IPS-NIHi7 (cell line): ENCODE data around the gene GABBR2.
"Not testable (repeated sequence)": the region's sequence is repeated elsewhere in the genome, so short reads cannot be mapped to it uniquely, and the experiment has no call there.

Experiments used
- DNase-seq: peaks from one replicate; pipeline ENCODE4 v3.0.0; 2012; ENCODE audit warnings: mixed read lengths; ENCODE audit errors: extremely low spot score

The GABBR2 gene

DNA sequence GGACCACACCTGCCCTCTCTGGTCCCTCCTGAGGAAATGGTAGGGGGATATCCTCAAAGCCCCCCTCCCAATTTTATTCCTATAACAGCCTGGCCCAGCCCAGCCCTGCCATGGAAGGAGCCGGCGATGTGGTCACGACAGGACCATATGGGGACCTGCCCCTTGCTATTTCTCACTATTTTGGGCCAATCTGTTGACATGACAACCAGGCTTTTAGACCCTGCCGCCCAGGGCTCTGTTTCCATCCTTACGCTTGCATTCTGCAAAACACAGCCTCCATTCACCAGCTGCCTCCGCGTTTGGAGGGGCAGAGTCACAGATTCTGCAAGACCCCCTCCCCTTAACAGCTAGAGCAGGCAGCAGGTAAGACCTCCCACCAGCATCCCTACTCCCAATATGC is 112.2 kb downstream of the GABBR2 start:
- no peak for DNase-seq

DNA sequence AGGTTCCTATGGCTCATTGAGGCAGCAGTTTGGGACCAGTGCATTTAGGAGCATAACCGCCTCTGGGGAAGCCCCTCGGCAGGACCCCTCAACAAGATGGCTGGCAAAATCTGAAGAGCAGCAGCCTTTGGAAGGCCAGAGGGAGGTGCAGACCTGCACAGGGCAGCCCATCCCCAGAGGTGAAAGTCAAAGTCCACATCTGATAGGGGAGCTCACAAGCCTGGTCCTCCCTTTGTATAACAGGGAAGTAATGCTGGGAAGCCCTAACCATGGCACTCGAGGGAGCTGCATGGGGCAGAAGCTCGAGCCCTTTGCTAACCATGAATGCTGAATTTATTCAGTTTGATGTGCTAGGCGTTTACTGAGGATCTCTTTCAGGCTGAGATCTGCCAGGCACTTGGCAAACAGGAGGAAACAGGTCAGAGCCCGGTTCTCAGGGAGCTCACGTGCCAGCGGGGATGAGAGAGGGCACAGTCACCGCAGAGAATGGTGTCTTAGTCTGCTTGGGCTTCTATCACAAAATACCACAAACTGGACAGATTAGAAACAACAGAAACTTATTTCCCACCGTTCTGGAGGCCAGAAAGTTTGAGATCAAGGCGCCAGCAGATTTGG is 114.1 kb downstream of the GABBR2 start:
- no peak for DNase-seq

DNA sequence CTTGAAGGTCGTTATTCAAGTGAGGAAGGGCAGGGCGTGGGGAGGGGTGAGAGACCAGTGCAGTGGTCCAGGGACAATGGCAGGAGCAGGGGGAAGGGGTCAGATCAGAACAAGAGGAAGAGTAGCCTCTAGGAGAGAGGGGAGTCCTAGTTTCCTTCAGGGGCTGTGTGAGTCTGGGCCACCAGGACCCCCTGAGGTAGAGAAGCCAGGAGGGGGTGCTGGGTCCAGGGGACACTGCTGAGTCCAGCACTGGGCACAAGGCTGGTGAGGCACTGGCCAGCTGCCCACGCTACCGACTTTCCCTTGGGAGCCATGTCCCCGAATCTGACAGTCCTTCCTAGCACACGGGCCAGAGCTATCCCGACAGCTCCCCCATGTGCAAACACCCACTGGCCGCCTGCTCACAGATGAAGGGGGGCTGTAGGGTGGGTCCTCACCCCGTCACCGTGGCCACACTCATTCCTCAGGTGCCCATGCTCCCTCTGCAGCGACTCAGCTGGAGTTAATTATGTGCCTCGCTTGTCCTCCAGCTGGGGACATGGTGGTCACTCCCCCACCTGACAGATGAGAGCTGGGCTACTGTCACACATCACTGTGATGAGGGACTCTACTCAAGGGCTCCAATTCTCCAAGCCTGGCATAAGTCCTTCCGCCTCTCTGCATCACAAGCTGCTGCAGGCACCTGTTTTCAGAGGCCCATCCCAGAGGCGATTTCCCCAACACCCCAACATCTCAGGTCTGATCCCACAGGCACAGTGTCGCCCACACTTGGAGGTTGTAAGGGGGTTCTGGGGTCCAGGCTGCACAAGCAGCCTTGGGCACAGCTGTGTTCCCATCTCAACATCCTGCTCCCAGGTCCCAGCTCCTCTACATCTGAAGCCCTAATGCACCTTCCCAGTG is 115.1 kb downstream of the GABBR2 start:
- DNase-seq, result no peak

DNA sequence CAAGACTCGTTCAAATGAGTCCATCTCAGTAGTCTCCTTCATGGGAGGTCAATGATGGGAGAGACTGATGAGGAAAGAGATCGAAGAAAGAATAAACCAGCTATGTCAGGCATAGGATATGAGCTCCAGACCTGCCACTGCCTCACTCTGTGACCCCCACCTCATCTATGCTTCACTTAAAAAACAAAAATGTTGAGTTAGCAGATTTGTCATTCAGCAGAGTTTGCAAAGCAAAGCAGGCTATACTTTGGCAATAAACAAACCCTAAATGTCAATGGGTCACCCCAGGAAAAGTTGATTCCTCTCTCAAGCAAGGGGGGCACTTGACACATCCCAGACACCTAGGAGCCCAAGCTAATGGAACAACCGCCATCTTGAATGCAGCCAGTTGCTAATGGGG is 117.0 kb downstream of the GABBR2 start:
- DNase-seq, result no peak

DNA sequence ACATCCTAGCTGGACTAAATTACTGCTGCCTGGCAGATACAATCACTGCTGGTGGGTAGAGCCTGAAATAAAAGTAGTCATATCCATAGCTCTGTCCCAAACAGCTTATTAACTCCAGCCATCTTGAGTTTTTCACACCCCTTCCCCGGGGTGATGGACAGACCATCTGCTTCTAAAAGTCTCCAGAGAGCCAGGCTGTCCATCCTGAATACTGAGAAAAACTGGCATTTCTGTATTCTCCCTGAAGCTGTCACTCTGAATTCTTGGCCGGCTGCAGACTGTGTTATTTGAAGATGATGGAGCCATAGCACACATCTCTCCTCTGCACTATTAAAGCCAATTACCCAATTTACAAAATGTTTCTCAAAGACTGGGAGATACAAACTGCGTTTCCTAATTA is 118.6 kb downstream of the GABBR2 start:
- no peak for DNase-seq

DNA sequence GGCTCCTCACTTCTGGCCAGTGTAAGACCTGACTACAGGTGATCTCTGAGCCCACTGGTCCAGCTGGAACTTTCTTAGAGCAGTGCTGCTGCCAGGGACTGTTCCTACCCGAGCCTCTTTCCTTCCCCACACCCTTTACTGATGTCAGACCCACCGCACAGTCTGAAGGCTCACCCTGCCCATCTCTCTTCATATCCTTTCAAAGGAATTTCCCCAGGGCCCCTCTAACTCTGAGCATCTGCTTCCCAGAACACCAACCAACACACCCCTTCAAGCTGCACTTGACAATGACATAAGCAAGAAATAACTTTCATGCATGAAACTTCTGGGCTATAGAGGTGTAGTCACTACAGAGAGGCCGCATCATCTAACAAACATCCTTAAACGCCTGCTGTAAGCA is 119.6 kb downstream of the GABBR2 start:
- DNase-seq, result no peak

DNA sequence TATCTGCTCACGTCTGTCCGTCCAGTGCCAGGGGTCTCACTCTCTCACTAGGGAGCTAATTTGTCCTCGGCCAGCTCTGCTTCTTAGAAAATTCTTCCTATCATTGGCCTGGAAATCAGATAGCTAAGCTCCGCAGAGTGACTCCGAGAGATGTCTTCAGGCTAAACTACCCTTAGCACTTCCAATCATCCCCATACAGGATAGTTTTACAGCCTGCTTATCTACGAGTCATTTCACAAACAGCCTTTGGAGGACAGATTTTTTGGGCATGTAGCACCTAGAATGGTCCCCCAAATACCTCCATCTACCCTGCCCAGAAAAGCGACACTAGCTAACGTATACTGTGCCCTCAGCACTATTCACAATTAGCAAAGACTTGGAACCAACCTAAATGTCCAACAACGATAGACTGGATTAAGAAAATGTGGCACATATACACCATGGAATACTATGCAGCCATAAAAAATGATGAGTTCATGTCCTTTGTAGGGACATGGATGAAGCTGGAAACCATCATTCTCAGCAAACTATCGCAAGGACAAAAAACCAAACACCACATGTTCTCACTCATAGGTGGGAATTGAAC is 123.8 kb downstream of the GABBR2 start:
- DNase-seq, result not testable (repeated sequence)

DNA sequence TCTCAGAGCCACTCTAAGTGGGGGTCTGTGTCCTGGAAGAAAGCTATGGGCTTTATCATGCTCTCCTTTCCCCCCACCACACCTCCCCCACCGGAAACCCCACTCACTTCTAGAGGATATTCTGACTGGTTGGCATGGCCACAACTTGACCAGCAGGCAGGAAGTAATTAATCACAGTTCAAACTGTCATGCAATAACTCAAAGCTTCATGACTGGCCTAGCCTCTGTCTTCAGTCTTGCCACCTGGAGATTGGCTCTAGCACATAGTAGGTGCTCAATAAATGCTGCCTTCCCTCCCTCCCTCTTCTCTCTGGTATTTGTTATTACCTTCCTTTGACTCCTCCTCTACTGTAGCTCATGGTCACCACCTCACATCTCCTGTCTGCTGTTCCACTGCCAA is 124.7 kb downstream of the GABBR2 start:
- DNase-seq, result no peak

DNA sequence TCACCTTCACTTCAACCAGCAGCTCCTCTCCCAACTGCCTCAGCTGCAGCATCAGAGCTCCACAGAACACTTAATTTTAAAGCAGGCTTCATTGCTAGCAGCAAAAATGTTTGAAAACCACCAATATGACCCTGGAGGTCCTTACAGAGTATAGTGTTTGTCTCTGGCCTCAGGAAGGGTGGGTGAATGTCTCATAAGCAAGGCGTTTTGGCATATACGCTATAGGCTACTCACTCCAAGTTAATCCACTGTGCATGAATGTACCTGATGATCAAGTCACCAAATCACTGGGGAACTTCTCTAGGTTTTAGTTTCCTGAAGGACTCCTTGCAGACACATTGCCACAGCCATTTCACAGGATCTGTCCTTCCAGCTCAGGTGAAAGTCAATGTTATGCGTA is 125.3 kb downstream of the GABBR2 start:
- no peak for DNase-seq

DNA sequence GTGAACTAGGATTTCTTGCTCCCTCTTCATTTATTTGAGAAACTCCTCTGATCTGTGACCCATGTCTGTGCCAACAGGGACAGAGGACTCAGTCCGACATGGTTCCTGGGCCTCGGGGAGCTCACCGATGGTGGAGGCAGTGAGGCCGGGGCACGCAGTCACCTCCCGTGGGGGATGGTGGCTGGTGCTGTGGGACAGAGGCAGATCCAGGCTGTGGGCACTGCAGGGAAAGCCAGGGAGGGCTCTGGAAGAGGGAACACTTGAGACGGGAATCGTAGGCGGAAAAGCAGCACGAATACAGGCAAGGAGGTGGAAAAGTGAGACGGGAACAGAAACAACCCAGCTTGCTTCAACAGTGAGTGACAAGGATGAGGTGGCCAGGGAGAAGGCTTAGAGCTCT is 127.8 kb downstream of the GABBR2 start:
- DNase-seq, result no peak

DNA sequence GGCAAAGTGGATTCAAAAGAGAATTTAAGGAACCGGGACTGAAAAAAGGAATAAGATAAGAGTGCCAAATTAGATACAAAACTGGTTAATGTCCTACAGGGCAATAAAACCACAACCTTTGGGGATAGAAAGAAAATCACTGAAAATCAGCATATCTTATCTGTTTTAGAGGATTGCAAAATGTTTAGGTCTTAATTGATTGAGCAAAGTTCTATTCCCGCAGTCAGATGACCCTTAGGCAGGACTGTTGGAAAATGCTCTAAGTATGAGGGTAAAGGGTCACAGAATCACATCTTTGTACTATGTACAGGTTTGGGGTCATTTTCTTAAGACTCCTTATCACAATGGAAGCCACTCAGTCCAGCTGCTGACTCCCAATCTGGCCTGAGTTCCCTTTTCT is 129.0 kb downstream of the GABBR2 start:
- no peak for DNase-seq

DNA sequence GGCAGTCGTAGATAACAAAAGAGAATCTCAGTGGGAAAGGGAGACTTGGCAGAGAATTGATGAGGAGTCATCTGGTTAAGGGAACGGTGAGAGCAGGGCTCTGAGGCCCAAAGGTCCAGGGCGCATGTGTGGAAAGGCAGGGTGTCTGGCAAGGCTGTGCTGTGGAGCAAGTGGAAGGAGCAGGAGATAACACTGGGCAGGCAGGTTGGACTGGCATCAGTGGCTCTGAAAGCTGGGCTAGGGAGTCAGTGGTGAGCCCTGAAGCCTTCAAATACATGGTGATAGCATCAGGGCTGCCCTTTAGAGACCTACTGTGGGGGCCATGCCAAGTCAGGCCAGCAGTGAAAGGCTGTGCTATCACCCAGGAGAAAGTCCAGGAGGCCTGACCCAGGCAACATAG is 131.3 kb downstream of the GABBR2 start:
- DNase-seq, result no peak

DNA sequence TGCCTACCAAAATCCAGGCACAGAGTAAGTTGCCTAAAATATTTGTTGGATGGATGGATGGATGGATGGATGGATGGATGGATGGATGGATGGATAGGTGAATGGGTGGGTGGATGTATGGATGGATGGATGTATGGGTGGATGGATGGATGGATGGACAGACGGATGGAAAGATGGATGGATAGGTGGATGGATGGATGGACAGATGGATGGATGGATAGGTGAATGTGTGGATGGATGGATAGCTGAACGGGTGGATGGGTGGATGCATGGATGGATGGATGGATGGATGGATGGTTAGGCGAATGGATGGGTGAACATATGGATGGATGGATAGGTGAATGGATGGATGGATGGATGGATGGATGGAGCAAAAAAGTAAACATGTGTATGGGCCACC is 131.9 kb downstream of the GABBR2 start:
- no peak for DNase-seq

DNA sequence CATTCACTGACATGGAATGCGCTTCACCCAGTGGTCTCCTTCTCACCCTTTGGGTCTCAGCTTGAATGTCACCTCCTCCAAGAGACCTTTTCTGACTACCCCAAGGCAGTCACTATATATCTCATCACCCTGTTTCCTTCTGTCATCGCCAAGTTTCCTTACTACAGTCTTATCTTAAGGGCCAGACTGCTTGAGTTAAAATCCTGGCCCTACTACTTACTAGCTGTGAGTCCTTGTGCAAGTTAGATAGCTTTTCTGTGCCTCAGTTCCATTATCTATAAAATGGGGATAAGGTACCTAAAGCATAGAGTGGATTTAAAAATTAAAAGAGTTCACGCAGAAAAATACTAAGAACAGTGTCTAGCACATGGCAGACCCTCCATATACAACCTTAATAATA is 132.4 kb downstream of the GABBR2 start:
- no peak for DNase-seq

DNA sequence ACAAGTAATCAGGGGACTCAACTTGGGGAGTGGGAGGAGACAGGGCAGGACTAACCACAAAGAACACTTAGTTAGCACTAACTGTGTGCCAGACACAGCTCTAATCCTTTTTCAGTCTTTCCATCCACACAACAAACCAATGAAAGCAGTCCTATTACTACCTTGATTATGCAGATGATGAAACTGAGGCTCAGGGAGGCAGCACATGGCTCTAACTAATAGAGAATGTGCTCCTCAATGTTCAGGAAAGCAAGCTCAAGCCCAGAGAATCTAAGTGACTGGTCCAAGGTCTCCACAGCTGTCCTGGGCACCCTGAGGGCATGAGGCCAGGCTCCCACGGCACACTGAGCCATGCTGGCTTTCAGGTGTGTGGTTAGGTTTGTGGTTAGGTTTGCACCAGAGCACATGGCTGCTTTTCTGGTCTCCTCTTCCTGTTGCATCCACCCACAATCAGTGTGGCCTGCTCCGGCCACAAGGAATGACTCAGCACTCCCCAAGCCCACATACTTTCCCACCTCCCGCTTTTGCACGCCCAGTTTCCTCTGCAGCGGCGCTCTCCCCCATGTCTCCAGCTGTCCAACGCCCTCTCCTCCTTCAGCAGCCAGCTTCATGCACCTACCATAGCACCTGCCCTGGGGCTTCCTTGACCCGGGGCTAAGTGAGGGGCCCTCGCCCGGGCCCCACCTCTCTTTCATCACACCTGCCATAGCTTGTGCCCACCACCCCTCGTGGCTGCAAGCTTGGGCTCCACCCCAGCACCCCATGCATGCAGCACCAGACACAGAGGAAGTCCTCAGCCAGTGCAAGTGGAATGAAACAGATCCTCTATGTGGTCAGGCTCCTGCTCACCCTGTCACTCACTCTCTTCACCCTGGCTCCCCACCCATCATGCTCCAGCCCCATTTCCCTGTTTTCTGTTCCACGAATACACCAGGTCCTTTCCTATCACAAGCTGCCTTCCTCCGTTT is 133.1 kb downstream of the GABBR2 start:
- DNase-seq, result no peak

DNA sequence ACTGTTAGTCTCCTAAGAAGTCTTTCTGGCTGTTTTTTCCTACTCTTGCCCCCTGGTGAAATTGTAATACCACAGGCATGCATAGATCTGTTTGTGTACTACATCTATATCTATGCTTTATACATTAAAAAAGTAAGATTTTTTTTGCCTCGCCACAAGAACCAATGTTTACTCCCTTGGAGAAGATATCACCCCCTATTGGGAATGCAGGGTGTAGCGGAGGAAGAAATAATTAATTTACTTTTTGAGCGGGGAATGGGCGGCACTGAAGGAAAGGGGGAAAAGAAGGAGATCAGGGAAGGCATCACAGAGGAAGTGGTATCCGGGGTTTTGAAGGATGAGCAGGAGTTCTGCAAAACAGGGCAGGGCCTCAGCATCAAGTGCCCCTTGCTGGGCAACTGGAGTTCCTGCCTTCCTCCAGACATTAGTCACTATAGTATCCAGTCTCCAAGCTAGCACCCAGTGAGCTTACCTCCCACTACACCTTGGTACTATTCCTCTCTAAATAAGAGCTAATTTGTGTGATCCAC is 134.9 kb downstream of the GABBR2 start:
- DNase-seq, result no peak

DNA sequence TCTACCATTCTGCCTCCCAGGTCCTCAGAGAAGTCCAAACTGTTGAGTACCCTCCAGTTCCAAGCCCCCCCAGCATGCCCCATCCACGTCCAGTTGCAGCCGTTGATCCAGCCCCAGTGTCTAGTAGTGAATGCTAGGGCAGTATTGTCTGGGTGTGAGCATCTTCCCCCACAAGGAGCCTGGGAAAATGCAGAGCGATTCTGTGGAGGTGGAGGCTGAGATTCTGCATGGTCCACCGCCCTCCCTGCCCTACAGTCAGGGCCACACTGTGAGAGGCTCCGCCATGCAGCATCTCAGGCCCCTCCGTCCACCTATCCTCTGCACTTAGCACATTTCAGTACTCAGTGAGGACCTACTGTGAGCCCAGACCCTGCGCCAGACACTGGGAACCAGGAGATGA is 135.9 kb downstream of the GABBR2 start:
- DNase-seq, result no peak

DNA sequence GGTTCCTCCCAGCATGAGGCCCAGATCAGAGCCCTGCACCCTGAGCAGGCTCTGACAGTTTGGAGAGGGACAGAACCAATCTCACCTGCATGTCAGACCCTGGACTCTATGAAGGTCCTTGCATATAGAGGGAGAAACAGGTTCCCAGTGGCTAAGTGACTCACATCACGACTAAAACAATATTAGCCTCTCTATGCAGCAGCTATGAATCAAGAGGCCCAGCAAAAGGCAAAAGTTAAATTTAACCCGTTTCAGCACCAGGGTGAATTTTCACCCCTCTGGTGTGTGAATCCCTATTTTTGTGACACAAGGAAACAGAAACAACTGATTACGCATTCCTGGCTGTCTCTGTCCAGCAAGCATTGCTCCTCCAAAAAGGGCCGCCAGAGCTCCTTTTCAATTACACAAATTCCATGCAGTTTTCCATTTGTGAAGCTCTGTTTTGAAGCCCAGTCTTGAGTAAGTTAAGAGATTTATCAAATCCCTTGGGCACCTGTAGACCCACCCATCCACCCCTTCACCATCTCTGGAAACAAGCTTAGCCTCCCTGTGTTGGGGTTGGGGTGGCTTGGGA is 136.6 kb downstream of the GABBR2 start:
- DNase-seq, result no peak

DNA sequence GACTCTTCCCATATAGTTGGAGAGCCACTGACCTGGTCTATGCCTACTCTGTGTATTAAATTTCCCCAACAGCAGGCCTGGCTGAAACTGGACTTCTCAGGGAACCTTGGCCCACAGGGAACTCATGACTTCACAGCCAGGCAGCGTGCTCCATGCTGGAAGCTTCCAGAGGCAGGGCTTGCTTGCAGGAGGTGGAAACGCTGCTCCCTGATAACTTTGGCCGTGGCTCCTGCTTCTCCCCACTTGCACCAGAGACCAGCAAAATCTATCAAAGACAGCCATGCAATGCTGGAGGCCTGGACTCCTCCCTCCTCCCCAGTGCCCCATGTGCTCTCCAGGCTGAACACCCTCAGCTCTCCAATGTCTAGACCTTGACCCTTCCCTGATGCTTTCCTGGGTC is 137.1 kb downstream of the GABBR2 start:
- no peak for DNase-seq

DNA sequence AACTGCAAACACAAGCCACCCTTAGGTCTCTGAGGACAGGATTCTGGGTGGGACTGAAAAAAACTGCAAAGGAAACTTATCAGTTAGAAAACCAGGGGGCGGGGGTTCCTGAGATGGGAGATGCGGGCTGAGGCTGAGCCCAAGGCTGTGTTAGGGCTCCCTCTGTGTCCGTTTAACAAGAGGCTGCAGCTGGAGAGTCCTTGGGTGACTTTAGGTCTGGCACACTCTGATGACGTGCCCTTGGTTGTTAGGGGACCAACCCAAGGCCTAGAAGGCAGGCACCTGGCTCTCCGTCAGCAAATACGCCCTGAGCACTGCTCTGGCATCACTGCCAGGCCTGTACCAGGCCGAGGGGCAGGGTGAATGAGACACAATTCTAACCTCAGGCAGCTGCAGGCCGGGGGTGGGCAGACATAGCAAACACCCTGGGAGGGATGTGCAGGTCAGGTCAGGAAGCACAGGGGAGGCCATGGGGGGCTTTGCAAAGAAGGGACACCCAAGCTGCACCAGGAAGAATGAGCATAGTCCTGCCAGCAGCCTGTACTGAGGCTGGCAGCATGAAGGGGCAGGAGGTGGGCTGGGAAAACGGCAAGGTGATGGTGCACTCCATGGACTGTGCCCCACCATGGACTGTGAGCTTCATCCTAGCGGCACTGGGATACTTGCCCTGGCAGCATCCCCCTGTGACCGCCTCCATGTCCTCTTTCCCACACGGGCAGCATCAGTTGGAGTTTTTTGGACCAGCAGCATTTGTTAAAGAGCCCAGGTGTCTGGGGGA is 137.9 kb downstream of the GABBR2 start:
- peak; percentile 58 for DNase-seq

DNA sequence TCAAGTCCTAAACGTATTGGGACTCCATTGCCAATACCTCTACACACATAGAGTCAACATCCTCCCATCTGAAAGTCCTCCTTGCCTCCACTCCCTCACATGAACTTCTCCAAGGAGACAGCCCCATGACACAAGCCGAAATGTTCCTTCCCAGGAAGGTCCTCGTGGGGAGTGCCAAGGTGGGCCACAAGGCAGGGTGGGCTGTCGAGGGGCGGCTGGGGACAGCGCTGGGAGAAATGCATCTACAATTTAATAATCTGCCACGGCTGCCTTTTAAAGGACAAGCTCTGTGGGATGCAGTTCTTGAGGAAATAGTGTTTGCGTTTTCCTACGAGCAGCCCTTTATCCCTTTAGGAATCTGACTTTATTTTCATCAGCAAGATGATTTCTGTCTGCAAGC is 138.7 kb downstream of the GABBR2 start:
- DNase-seq, result no peak
